SK-N-SH (cell line): ENCODE measurements around the gene GDF2. TPM values are rescaled to one million over a fixed set of nuclear protein-coding genes. Genes with fewer than 3 reads are reported as not detected.

Experiments used
- CTCF ChIA-PET: fragments of 300-600, 350-600 bp; formaldehyde crosslinking; extraction: SDS; loops from one replicate; lab custom pipeline; 2021; lab: Yijun Ruan, JAX
- POLR2A ChIA-PET: fragments of 350-600 bp; sonication (Branson Sonifier 250); formaldehyde crosslinking; extraction: SDS; loops from one replicate; lab custom pipeline; 2020; ENCODE audit warnings: antibody characterized with exemption, inconsistent platforms; lab: Yijun Ruan, JAX
- DNase-seq: peaks from one replicate; pipeline ENCODE4 v3.0.0; 2012
- H2AFZ ChIP-seq: fragments of 200-600 bp; sonication (generic); 2 replicates; pipeline ENCODE4 v1.8.1; 2016; ENCODE audit warnings: antibody characterized with exemption, mild to moderate bottlenecking, low read depth
- H3F3A ChIP-seq: fragments of 200-600 bp; sonication (generic); replicated peaks from 2 replicates; pipeline ENCODE3; 2016; ENCODE audit warnings: antibody characterized with exemption, mild to moderate bottlenecking; ENCODE audit not compliant: insufficient read depth
- H3K27ac ChIP-seq, 2 experiments: fragments of 200-500 bp in 1 of 2; fragments of 200-600 bp in 1 of 2; sonication (Bioruptor generic) in 1 of 2; sonication (generic), shearing (Covaris generic) in 1 of 2; 2 replicates each; pipeline versions ENCODE4 v1.5.1 to v1.6.1; 2014 to 2016; ENCODE audit warnings: low read depth in 2 of 2, inconsistent platforms in 1 of 2, low read length in 1 of 2, mild to moderate bottlenecking in 1 of 2, mixed read lengths in 1 of 2
- H3K27me3 ChIP-seq: fragments of 200-600 bp; sonication (generic), shearing (Covaris generic); 2 replicates; pipeline ENCODE4 v1.6.1; 2016; ENCODE audit warnings: mixed run types; ENCODE audit not compliant: insufficient read depth
- H3K36me3 ChIP-seq, 2 experiments: fragments of 200-500 bp in 1 of 2; fragments of 200-600 bp in 1 of 2; sonication (Bioruptor generic) in 1 of 2; sonication (generic) in 1 of 2; replicated peaks in 1 of 2; 2 replicates each; pipeline versions ENCODE3 to v1.5.1; 2014 to 2016; ENCODE audit warnings: low read length in 1 of 2, mild to moderate bottlenecking in 1 of 2; ENCODE audit not compliant: insufficient read depth in 2 of 2, control insufficient read depth in 1 of 2
- H3K4me1 ChIP-seq, 2 experiments: fragments of 200-500 bp in 1 of 2; fragments of 200-600 bp in 1 of 2; sonication (Bioruptor generic) in 1 of 2; sonication (generic), shearing (Covaris generic) in 1 of 2; 2 replicates each; pipeline versions ENCODE4 v1.5.1 to v1.6.1; 2014 to 2016; ENCODE audit warnings: low read depth in 1 of 2, low read length in 1 of 2, mixed run types in 1 of 2; ENCODE audit not compliant: insufficient read depth in 2 of 2, control insufficient read depth in 1 of 2
- H3K4me2 ChIP-seq: fragments of 200-600 bp; sonication (generic), shearing (Covaris generic); 2 replicates; pipeline ENCODE4 v1.6.1; 2017; ENCODE audit warnings: mixed run types
- H3K4me3 ChIP-seq, 2 experiments: fragments of 200-500 bp in 1 of 2; fragments of 200-600 bp in 1 of 2; sonication (Bioruptor generic) in 1 of 2; sonication (generic), shearing (Covaris generic) in 1 of 2; 2 replicates each; pipeline versions ENCODE4 v1.5.1 to v1.8.1; 2014 to 2016; ENCODE audit warnings: low read depth in 2 of 2, inconsistent platforms in 1 of 2, low read length in 1 of 2, mild to moderate bottlenecking in 1 of 2, mixed read lengths in 1 of 2, moderate library complexity in 1 of 2
- H3K79me2 ChIP-seq: fragments of 200-600 bp; sonication (generic); 2 replicates; pipeline ENCODE4 v1.8.1; 2017; ENCODE audit warnings: mild to moderate bottlenecking; ENCODE audit not compliant: insufficient read depth
- H3K9ac ChIP-seq: fragments of 200-600 bp; sonication (generic); 2 replicates; pipeline ENCODE4 v1.6.1; 2017; ENCODE audit warnings: mixed run types
- H3K9me2 ChIP-seq: fragments of 200-600 bp; sonication (generic); 2 replicates; pipeline ENCODE4 v1.6.1; 2017; ENCODE audit warnings: mixed run types
- H3K9me3 ChIP-seq: fragments of 200-600 bp; sonication (generic); 2 replicates; pipeline ENCODE4 v1.6.1; 2017; ENCODE audit warnings: mixed run types, mild to moderate bottlenecking, moderate library complexity
- H4K20me1 ChIP-seq: fragments of 200-600 bp; sonication (generic); 2 replicates; pipeline ENCODE4 v1.6.1; 2017; ENCODE audit warnings: mild to moderate bottlenecking, mixed run types; ENCODE audit not compliant: insufficient read depth
- CHD2 ChIP-seq: fragments of 150-350 bp; IDR thresholded peaks from 2 replicates; pipeline ENCODE4 v1.6.1; 2018; ENCODE audit warnings: low read length; ENCODE audit not compliant: partially characterized antibody
- ELF1 ChIP-seq: IDR thresholded peaks from 2 replicates; pipeline ENCODE4 v1.4.0; 2012
- EP300 ChIP-seq, 2 experiments: IDR thresholded peaks; 2 replicates each; pipeline versions ENCODE4 v1.4.0 to v1.6.1; 2012; ENCODE audit warnings: borderline replicate concordance in 1 of 2, low read depth in 1 of 2, low read length in 1 of 2
- EZH2phosphoT487 ChIP-seq: fragments of 200-600 bp; sonication (generic); IDR thresholded peaks from 2 replicates; pipeline ENCODE4 v1.6.1; 2017; ENCODE audit warnings: low read depth, mixed run types, mild to moderate bottlenecking, antibody characterized with exemption, moderate library complexity, borderline replicate concordance
- MXI1 ChIP-seq: IDR thresholded peaks from 2 replicates; pipeline ENCODE4 v1.6.1; 2012; ENCODE audit warnings: mild to moderate bottlenecking, low read depth, low read length, improper control_type of control experiment
- NFIC ChIP-seq: IDR thresholded peaks from 2 replicates; pipeline ENCODE4 v1.4.0; 2012; ENCODE audit warnings: borderline replicate concordance
- RAD21 ChIP-seq: IDR thresholded peaks from 2 replicates; pipeline ENCODE4 v1.6.1; 2012; ENCODE audit warnings: mild to moderate bottlenecking, low read length
- TCF12 ChIP-seq: IDR thresholded peaks from 2 replicates; pipeline ENCODE4 v1.4.0; 2012
- YY1 ChIP-seq: IDR thresholded peaks from 2 replicates; pipeline ENCODE4 v1.4.0; 2012; ENCODE audit warnings: low read depth, mild to moderate bottlenecking
- WGBS: methylation state at CpG from one replicate; pipeline ENCODE4 v1.1.6; 2017; ENCODE audit warnings: low lambda C conversion rate; 5-methylcytosine and 5-hydroxymethylcytosine counted together
- polyA plus RNA-seq, 3 experiments: library from polyadenylated mRNA; depleted of rRNA; stranded (reverse); fragments of >200 nt; gene quantifications; 2 replicates each; pipeline ENCODE4 v1.2.3, GENCODE V29; 2012
- TF ChIP-seq, protein P1 (sequence below): IDR thresholded peaks from 2 replicates; pipeline ENCODE4; 2012
- TF ChIP-seq, protein P2 (sequence below): IDR thresholded peaks from 2 replicates; pipeline ENCODE4 v1.6.1; 2012; ENCODE audit warnings: mild to moderate bottlenecking, low read depth, low read length, moderate library complexity
- TF ChIP-seq, protein P3 (sequence below): fragments of 200-600 bp; sonication (generic); IDR thresholded peaks from 2 replicates; pipeline ENCODE4 v1.6.1; 2017; ENCODE audit warnings: antibody characterized with exemption, mild to moderate bottlenecking, moderate library complexity

GDF2 gene
- polyA plus RNA-seq, 1 of the 3 experiments (the other 2 are of a cell fraction), result not detected

DNA sequence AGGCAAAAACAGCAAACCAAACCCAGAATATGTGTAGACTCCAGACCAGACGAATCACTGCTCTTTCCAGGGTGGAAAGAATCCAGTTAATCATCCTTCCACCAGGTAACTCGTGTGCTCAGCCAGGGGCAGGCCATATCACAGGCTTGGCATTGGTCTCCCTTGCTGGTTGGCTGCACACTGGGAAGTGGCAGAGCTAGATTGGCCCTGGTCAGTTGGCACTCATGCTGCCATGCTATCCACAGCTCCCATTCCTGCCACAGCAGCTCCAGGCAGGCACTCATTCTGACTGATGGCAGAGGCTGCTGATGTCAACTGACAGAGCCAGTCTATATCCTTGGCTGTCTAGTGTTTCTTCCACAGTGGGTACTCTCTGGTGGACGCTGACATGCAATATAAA, 31.9 kb upstream of the GDF2 start:
- H3K27me3 ChIP-seq, result no peaks in the 10 kb centered on the region; the same call in none of the 2 replicates
- no peak for DNase-seq
- no peaks in the 10 kb centered on the region for H4K20me1 ChIP-seq
- peaks cover 0 to 45% of the 10 kb centered on the region in 2 experiments; a peak in 1 of 4 replicates for H3K4me1 ChIP-seq
- no peaks in the 10 kb centered on the region for H3K36me3 ChIP-seq
- TF ChIP-seq, protein P1, sequence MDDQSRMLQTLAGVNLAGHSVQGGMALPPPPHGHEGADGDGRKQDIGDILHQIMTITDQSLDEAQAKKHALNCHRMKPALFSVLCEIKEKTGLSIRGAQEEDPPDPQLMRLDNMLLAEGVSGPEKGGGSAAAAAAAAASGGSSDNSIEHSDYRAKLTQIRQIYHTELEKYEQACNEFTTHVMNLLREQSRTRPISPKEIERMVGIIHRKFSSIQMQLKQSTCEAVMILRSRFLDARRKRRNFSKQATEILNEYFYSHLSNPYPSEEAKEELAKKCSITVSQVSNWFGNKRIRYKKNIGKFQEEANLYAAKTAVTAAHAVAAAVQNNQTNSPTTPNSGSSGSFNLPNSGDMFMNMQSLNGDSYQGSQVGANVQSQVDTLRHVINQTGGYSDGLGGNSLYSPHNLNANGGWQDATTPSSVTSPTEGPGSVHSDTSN, result no peak
- TF ChIP-seq, protein P2, sequence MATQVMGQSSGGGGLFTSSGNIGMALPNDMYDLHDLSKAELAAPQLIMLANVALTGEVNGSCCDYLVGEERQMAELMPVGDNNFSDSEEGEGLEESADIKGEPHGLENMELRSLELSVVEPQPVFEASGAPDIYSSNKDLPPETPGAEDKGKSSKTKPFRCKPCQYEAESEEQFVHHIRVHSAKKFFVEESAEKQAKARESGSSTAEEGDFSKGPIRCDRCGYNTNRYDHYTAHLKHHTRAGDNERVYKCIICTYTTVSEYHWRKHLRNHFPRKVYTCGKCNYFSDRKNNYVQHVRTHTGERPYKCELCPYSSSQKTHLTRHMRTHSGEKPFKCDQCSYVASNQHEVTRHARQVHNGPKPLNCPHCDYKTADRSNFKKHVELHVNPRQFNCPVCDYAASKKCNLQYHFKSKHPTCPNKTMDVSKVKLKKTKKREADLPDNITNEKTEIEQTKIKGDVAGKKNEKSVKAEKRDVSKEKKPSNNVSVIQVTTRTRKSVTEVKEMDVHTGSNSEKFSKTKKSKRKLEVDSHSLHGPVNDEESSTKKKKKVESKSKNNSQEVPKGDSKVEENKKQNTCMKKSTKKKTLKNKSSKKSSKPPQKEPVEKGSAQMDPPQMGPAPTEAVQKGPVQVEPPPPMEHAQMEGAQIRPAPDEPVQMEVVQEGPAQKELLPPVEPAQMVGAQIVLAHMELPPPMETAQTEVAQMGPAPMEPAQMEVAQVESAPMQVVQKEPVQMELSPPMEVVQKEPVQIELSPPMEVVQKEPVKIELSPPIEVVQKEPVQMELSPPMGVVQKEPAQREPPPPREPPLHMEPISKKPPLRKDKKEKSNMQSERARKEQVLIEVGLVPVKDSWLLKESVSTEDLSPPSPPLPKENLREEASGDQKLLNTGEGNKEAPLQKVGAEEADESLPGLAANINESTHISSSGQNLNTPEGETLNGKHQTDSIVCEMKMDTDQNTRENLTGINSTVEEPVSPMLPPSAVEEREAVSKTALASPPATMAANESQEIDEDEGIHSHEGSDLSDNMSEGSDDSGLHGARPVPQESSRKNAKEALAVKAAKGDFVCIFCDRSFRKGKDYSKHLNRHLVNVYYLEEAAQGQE, result no peak
- TF ChIP-seq, protein P3, sequence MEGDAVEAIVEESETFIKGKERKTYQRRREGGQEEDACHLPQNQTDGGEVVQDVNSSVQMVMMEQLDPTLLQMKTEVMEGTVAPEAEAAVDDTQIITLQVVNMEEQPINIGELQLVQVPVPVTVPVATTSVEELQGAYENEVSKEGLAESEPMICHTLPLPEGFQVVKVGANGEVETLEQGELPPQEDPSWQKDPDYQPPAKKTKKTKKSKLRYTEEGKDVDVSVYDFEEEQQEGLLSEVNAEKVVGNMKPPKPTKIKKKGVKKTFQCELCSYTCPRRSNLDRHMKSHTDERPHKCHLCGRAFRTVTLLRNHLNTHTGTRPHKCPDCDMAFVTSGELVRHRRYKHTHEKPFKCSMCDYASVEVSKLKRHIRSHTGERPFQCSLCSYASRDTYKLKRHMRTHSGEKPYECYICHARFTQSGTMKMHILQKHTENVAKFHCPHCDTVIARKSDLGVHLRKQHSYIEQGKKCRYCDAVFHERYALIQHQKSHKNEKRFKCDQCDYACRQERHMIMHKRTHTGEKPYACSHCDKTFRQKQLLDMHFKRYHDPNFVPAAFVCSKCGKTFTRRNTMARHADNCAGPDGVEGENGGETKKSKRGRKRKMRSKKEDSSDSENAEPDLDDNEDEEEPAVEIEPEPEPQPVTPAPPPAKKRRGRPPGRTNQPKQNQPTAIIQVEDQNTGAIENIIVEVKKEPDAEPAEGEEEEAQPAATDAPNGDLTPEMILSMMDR, result no peak
- no peak for TF ChIP-seq YY1
- no peak for TF ChIP-seq NFIC
- TF ChIP-seq MXI1, result no peak
- no peak for TF ChIP-seq CHD2
- no peak for TF ChIP-seq EP300 (IDR thresholded peaks at IDR 0.05; ENCODE audit: borderline replicate concordance in 1 of 2, low read depth in 1 of 2, low read length in 1 of 2)
- TF ChIP-seq EZH2phosphoT487, result no peak
- no peak for TF ChIP-seq TCF12
- no peak for TF ChIP-seq ELF1
- no peak for TF ChIP-seq RAD21
- H3K9me2 ChIP-seq, result no peaks in the 10 kb centered on the region
- no peak overlapping the region for H3K4me3 ChIP-seq
- no peak overlapping the region for H3K4me2 ChIP-seq
- no peaks in the 10 kb centered on the region for H3K9me3 ChIP-seq
- no peaks in the 10 kb centered on the region for H3K79me2 ChIP-seq
- H3K9ac ChIP-seq, result no peak overlapping the region
- ChIA-PET POLR2A (no interaction called here), CTCF (interaction anchor here (1.7 kb wide), 1 partner anchor 266 kb away, joined by 7 read pairs; no protein-coding TSS in a partner anchor)
- WGBS, result 0% methylated on average over 3 of the region's 3 CpGs
- H2AFZ ChIP-seq, result no peak overlapping the region
- H3F3A ChIP-seq, result no peaks in the 10 kb centered on the region
- H3K27ac ChIP-seq, result no peak overlapping the region; a peak in 1 of 4 replicates
